ENCODE measurements around the gene BSN.

DNA sequence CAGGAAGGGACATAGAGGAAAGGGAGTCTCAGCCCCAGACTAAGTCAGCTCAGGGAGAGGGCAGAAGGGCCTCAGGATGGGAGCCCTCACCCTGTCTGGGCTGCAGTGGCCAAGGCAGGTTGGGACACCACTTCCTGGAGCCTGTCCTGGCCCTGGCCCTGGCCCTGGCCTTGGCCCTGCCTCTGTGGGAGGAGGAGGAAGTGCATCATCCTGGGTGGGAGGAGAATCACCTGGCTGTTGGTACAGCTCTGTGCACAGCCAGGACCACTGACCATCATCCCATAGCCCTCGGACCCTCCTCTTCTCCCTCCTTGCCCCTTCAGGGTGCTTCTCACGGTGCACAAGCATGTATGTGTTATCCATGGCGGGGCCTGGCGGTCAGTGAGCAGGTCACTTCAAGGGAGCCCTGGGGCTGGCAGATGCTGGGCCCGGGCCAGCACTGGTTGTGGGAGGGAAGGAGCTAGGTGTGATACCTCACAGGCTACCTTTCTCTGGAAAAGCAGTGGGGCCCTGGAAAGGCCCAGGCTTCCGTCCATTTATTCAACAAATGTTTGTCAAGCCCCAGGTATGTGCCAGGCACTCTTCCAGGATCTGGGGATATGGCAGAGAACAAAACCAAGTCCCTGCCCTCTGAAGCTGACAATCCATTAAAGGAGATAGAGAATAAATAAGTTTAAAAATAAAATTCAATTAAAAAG is 111.7 kb downstream of the BSN start:
- TF ChIP-seq CTCF (IDR thresholded peaks at IDR 0.05; ENCODE audit: extremely low read depth in 1 of 2, insufficient read depth in 1 of 2, low read depth in 1 of 2, low read length in 2 of 2), result no peak
- no peak for TF ChIP-seq POLR2AphosphoS5 (IDR thresholded peaks at IDR 0.05; ENCODE audit: insufficient read depth, low read depth, low read length)
- TF ChIP-seq POLR2A (IDR thresholded peaks at IDR 0.05; ENCODE audit: low read depth, low read length), result no peak
- no peak for TF ChIP-seq FOS (IDR thresholded peaks at IDR 0.05; ENCODE audit: borderline replicate concordance, insufficient read depth, low read length)

All from endothelial cell of umbilical vein (primary cell).